Loucy (cell line): ENCODE results near the gene RC3H2.

Experiments
- H2AFZ ChIP-seq: fragments of 200-600 bp; sonication (generic); 2 replicates; pipeline ENCODE4 v1.6.0; 2016; ENCODE audit warnings: antibody characterized with exemption, mild to moderate bottlenecking, low read length, moderate library complexity
- H3F3A ChIP-seq: fragments of 200-600 bp; 2 replicates; pipeline ENCODE4 v1.6.0; 2016; ENCODE audit warnings: antibody characterized with exemption, low read depth, mild to moderate bottlenecking
- H3K27me3 ChIP-seq: fragments of 200-600 bp; sonication (generic); 2 replicates; pipeline ENCODE4 v1.6.1; 2014; ENCODE audit warnings: low read length, mild to moderate bottlenecking; ENCODE audit not compliant: insufficient read depth, poor library complexity, severe bottlenecking
- H3K36me3 ChIP-seq: fragments of 200-600 bp; sonication (generic); 2 replicates; pipeline ENCODE4 v1.6.1; 2016; ENCODE audit warnings: low read length; ENCODE audit not compliant: insufficient read depth
- H3K4me1 ChIP-seq: fragments of 200-600 bp; sonication (generic); 2 replicates; pipeline ENCODE4 v1.5.1; 2014; ENCODE audit warnings: low read length, mild to moderate bottlenecking; ENCODE audit not compliant: insufficient read depth, poor library complexity, severe bottlenecking
- H3K4me2 ChIP-seq: fragments of 200-600 bp; sonication (generic); 2 replicates; pipeline ENCODE4 v1.6.0; 2014; ENCODE audit warnings: antibody characterized with exemption, low read length, low read depth, mild to moderate bottlenecking; ENCODE audit not compliant: poor library complexity, severe bottlenecking
- H3K4me3 ChIP-seq: fragments of 200-600 bp; sonication (generic); 2 replicates; pipeline ENCODE4 v1.5.1; 2014; ENCODE audit warnings: low read length, mild to moderate bottlenecking, mixed read lengths; ENCODE audit not compliant: poor library complexity, severe bottlenecking
- H3K79me2 ChIP-seq: fragments of 200-600 bp; sonication (generic); 2 replicates; pipeline ENCODE4 v1.6.1; 2014; ENCODE audit warnings: low read length; ENCODE audit not compliant: insufficient read depth
- H3K9ac ChIP-seq: fragments of 200-600 bp; sonication (generic); 2 replicates; pipeline ENCODE4 v1.6.0; 2014; ENCODE audit warnings: mild to moderate bottlenecking, low read depth, low read length, moderate library complexity; ENCODE audit not compliant: poor library complexity, severe bottlenecking
- H3K9me2 ChIP-seq: fragments of 200-600 bp; sonication (generic); replicated peaks from 2 replicates; pipeline ENCODE4 v1.6.1; 2016; ENCODE audit warnings: low read depth, low read length, mixed read lengths
- H3K9me3 ChIP-seq: fragments of 200-600 bp; sonication (generic); 2 replicates; pipeline ENCODE4 v1.6.1; 2014; ENCODE audit warnings: mild to moderate bottlenecking, antibody characterized with exemption, low read length, low read depth; ENCODE audit not compliant: insufficient read depth
- H4K20me1 ChIP-seq: fragments of 200-600 bp; sonication (generic); 2 replicates; pipeline ENCODE4 v1.6.0; 2014; ENCODE audit warnings: antibody characterized with exemption, low read length, mild to moderate bottlenecking; ENCODE audit not compliant: insufficient read depth, poor library complexity, severe bottlenecking
- CTCF ChIP-seq: fragments of 200-600 bp; sonication (generic); conservative IDR thresholded peaks from 2 replicates; pipeline ENCODE4 v1.5.1; 2014; ENCODE audit warnings: mild to moderate bottlenecking, antibody characterized with exemption, low read length
- EZH2phosphoT487 ChIP-seq: fragments of 200-600 bp; IDR thresholded peaks from 2 replicates; pipeline ENCODE4 v1.6.1; 2018; ENCODE audit warnings: antibody characterized with exemption, mild to moderate bottlenecking, moderate library complexity, borderline replicate concordance

The RC3H2 gene

GRCh38 chr9:122922713-122923112, 17.6 kb upstream of the RC3H2 start:
- Histone ChIP-seq H2AFZ (no peak overlapping the region), H3K9me2 (no peaks in the 10 kb centered on the region), H3K36me3 (peaks cover 3% of the 10 kb centered on the region; the same call in 1 of the 2 replicates), H3K4me3 (no peak overlapping the region), H3K9me3 (no peaks in the 10 kb centered on the region), H3K27me3 (no peaks in the 10 kb centered on the region), H3K4me2 (no peak overlapping the region), H3K9ac (no peak overlapping the region), H4K20me1 (no peaks in the 10 kb centered on the region), H3K79me2 (peaks cover 11% of the 10 kb centered on the region; the same call in 1 of the 2 replicates), H3F3A (no peaks in the 10 kb centered on the region), H3K4me1 (no peaks in the 10 kb centered on the region)
- TF ChIP-seq CTCF (no peak), EZH2phosphoT487 (no peak)

GRCh38 chr9:122918310-122918709, 13.2 kb upstream of the RC3H2 start:
- no peak overlapping the region for H3K4me3 ChIP-seq
- no peaks in the 10 kb centered on the region for H3K9me3 ChIP-seq
- H3K36me3 ChIP-seq: peaks cover 3% of the 10 kb centered on the region; the same call in 1 of the 2 replicates
- H3K4me2 ChIP-seq: no peak overlapping the region
- no peaks in the 10 kb centered on the region for H3F3A ChIP-seq
- no peaks in the 10 kb centered on the region for H3K27me3 ChIP-seq
- TF ChIP-seq CTCF (no peak), EZH2phosphoT487 (no peak)
- H3K79me2 ChIP-seq: peaks cover 6% of the 10 kb centered on the region; the same call in 1 of the 2 replicates
- H3K4me1 ChIP-seq: no peaks in the 10 kb centered on the region
- H4K20me1 ChIP-seq: no peaks in the 10 kb centered on the region
- no peak overlapping the region for H2AFZ ChIP-seq
- no peaks in the 10 kb centered on the region for H3K9me2 ChIP-seq
- H3K9ac ChIP-seq: no peak overlapping the region

GRCh38 chr9:122912964-122913673, 8.0 kb upstream of the RC3H2 start, which contains the start of gene ZBTB6:
ZBTB6 (minus strand) TSS chr9:122913323; CDS start chr9:122912072, 1,251 bp downstream.
- peaks cover 11% of the 10 kb centered on the region for H3K4me1 ChIP-seq
- H3K79me2 ChIP-seq: peaks cover 33% of the 10 kb centered on the region
- peaks cover 2% of the 10 kb centered on the region for H4K20me1 ChIP-seq
- H3K9me2 ChIP-seq: no peaks in the 10 kb centered on the region
- H3K36me3 ChIP-seq: peaks cover 3% of the 10 kb centered on the region; the same call in 1 of the 2 replicates
- H3K4me3 ChIP-seq: peak within 1 kb of the TSS; percentile 82
- no peaks in the 10 kb centered on the region for H3K27me3 ChIP-seq
- TF ChIP-seq EZH2phosphoT487 (no peak), CTCF (no peak)
- peak within 1 kb of the TSS; percentile 89 for H3K4me2 ChIP-seq
- H3K9me3 ChIP-seq: no peaks in the 10 kb centered on the region
- H3F3A ChIP-seq: no peaks in the 10 kb centered on the region
- H3K9ac ChIP-seq: peak within 1 kb of the TSS; percentile 85
- peak within 1 kb of the TSS; percentile 83 for H2AFZ ChIP-seq
